ENCODE results near the gene FBXW7.

Gene FBXW7

DNA sequence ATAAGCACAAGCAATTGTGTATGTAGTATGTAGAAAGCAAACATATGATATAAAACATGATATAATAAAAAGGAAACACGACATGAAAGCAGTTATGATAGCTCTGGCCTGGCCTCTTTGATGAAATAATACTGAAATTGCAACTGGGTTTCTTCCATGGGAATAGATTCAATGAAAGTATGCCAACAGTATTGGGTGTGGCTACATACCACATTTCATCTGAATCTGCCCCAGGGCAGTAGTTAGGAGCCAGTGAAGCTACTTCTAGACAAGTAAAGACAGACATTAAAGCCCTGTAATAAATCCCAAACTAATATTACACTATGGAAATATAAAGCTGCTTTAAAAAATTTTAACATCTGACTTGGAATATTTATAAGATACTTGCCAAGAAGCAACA lies 207.3 kb downstream of the FBXW7 start:
- no peak for DNase-seq (ENCODE audit: low read depth in 2 of 2)

GRCh38 chr4:152327606-152328453 lies 208.1 kb downstream of the FBXW7 start:
- DNase-seq (ENCODE audit: low read depth in 2 of 2) = no peak

DNA sequence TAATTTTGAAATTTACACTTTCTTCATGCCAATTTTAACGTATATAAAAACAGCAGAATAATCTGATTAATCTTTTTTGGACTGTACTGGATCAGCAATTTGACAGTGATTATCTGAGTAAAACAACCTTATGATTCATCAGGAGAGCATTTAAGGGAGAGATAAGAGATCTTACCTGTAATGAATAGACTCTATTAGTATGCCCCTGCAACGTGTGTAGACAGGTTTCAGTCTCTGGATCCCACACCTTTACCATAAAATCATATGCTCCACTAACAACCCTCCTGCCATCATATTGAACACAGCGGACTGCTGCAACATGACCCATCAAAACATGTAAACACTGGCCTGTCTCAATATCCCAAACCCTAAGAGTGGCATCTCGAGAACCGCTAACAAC lies 210.1 kb downstream of the FBXW7 start:
- no peak for DNase-seq (ENCODE audit: low read depth in 2 of 2)

- no peak for DNase-seq (ENCODE audit: low read depth in 2 of 2)
These were observed 212.7 kb downstream of the FBXW7 start for GRCh38 chr4:152323221-152323620.

- no peak for DNase-seq (ENCODE audit: low read depth in 2 of 2)
These were observed 213.2 kb downstream of the FBXW7 start for GRCh38 chr4:152322656-152323055.

DNA sequence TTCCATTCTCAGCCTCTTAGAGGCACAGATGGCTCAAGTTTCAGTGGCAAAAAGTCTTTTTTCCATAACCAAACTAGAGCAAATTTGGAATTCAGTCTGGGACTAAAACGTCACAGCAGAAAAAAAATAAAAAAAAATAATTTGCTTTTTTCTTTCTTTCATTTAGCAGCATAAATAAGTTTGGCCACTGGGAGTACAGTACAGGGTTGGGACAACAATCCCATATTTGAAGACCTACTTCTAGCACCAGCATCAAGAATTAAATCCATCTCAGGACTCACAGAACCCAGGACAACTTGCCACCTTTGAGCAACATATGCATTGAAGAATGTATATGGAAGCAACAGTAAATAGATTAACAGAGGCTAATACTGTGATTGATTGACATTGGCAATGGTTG lies 214.0 kb downstream of the FBXW7 start:
- DNase-seq (ENCODE audit: low read depth in 2 of 2) = no peak

- no peak for DNase-seq (ENCODE audit: low read depth in 2 of 2)
These were observed 214.5 kb downstream of the FBXW7 start for GRCh38 chr4:152321398-152321797.

DNA sequence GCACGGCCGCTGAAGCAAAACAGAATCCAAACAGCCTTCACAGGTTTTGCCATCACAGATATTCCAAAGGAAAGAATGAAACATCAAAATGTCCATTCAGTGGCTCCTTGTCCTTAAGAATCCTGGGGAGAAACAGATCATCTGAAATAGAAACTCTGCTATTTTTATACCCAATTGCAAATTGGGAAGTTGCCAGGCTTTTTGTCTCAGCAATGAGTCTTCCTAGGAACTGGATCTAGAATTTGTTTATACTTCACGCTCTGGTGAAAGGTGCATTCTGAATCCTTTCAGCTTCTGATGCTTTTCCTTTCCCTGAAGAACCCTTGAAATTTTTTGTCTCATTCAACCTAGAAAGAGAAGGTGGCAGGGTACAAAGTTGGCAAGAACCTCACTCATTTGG lies 218.9 kb downstream of the FBXW7 start:
- DNase-seq (ENCODE audit: low read depth in 2 of 2) = no peak

- no peak for DNase-seq (ENCODE audit: low read depth in 2 of 2)
These were observed 225.6 kb downstream of the FBXW7 start for GRCh38 chr4:152310257-152310656.

DNA sequence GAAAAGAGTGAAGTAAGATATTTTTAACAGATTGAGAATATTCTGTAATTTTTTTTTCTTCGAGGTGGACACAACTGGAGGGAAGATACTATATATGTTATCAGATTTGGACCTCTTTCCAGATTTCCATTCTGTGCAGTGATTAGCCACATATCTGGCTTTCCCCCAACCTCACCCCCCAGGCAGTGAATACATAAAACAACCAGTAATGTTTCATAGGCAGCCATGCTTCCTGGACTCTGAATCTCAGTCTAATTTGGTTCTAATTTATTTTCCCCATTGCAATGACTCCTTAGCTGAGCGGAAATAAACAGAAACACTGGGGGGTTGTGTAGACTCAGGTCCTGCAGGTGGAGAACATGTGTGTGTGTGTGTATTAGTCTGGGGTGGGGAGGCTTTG lies 226.5 kb downstream of the FBXW7 start:
- DNase-seq (ENCODE audit: low read depth in 2 of 2) = no peak

GRCh38 chr4:152308951-152309350 lies 226.9 kb downstream of the FBXW7 start:
- no peak for DNase-seq (ENCODE audit: low read depth in 2 of 2)

DNA sequence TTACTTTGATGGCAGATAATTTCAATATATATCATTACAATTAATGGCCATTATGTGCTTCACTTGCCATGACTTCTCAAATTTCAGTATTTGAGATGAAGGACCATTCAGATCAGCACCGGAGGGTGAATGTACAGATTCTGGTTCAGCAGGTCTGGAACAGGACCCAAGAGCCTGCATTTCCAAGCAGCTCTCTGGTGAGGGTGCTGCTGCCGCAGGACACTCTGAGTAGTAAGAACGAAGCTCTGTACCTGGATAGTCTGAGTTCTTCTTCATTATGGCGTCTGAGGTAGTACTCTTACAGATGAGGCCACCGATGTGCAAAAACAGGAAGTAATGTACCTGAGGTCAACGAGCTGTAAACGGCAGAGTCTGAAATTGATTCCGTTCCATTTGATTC lies 228.2 kb downstream of the FBXW7 start:
- DNase-seq (ENCODE audit: low read depth in 2 of 2) = no peak

DNA sequence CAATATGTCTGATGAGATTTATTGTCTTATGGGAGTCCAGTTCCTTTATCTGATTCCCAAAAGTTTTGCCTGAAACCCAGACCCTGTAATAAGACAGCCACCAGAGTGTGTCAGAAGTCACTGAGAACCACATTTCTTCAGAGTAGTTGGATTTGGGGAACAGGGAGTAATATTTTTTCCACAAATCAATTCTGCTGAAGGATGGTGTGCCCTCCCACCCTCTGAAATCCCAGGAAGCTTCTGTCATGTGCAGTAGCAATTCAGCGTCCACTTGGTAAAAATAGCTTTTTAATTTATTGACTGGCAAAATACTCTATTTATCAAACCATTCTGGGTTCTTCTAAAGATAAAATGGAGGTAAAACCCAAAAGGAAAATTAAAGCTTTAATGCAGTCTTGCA lies 229.4 kb downstream of the FBXW7 start:
- no peak for DNase-seq (ENCODE audit: low read depth in 2 of 2)

- DNase-seq (ENCODE audit: low read depth in 2 of 2) = no peak
These were observed 231.7 kb downstream of the FBXW7 start for GRCh38 chr4:152304220-152304619.

DNA sequence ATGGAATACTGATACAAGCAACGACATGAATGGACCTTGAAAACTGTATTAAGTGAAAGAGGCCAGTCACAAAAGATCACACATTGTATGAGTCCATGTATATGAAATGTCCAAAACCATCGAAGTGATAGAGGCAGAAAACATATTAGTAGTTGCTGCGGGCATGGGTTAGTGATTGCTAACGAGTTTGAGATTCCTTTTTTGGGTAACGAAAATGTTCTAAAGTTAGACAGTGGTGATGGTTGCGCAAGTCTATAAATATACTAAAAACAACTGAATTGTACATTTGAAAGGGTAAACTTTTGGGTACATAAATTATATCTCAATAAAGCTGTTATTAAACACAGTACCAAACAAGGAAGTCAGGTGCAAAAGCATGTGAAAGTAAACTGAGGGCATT lies 234.5 kb downstream of the FBXW7 start:
- no peak for DNase-seq (ENCODE audit: low read depth in 2 of 2)

DNA sequence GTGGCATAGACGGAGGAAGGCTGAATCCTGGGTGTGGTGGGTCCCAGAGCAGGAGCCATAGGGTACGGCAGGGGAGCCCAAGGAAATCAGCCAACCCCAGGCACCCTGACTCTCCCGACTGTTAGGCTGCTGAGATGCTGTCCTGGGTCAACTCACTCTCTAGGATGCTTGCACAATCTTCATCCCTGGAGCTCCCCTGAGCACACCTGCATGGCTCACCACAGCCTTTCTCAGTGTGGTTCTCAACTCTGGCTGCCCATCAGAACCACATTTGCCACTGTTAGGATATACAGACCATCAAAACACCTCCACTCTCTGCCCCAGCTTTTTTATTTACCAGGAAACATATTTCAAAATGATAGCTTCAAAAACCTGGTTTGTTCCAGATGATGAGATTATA lies 236.3 kb downstream of the FBXW7 start:
- no peak for DNase-seq (ENCODE audit: low read depth in 2 of 2)

GRCh38 chr4:152296386-152296785 lies 239.5 kb downstream of the FBXW7 start:
- DNase-seq (ENCODE audit: low read depth in 2 of 2) = no peak

- DNase-seq (ENCODE audit: low read depth in 2 of 2) = no peak
These were observed 241.1 kb downstream of the FBXW7 start for GRCh38 chr4:152294765-152295164.

- DNase-seq (ENCODE audit: low read depth in 2 of 2) = no peak
These were observed 241.6 kb downstream of the FBXW7 start for GRCh38 chr4:152294331-152294730.

DNA sequence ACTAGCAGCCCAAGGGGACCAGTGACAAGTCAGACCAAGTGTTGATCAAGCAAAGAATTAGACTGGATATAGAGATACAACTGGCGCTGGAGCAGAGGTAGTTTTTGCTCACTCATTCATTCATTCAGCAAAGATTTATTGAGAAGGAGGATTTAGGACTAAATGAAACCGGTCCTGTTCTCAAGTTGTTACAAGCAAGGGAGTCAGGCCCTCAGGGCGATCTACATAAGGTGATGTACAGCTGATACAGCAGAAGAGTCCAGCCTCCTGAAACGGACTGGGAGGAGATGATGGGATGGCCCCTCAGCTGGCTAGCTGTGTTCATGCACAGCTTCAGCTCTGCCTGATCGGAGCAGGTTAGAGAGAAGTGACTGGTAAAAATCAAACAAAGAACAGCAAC lies 242.4 kb downstream of the FBXW7 start:
- no peak for DNase-seq (ENCODE audit: low read depth in 2 of 2)

DNA sequence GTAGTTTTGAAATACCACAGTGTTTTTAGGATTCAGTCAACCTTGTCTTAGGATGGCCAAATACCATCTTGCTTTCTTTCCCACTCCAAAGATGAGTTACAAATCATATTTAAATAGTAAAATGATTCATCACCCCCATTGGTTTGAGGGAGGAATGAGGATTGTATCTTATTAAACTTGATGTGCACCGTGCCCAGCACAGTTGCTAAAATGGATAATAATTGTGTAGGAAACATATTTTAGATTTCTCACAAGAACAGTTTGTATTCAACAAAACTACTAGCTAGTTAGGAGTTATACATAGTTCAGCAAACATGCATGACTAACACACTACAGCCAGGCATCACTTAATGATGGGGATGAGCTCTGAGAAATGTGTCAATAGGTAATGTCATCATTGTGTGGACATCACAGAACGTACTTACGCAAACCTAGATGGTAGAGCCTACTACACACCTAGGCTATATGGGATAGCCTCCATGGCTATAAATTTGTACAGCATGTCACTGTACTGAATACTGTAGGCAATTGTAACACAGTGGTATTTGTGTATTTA lies 245.4 kb downstream of the FBXW7 start:
- DNase-seq (ENCODE audit: low read depth in 2 of 2) = no peak

DNA sequence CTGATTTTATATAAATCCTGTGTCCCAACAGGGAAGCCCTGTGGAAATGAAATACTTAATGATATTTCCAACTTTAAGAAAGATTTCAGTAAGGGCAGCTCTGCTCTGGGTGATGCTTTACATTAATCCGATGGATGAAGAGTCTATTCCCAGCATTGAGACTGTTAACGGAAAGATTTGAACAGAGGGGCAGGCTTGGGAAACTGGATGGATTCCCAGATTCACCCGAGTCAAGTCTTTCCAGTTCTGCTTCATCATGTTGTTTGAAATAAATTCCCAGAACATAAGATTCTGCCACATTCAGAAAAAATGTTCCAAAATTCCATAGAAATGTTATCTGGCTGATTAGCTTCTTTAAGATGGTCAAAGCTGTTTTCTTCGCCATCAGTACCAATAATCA lies 246.0 kb downstream of the FBXW7 start:
- DNase-seq (ENCODE audit: low read depth in 2 of 2) = no peak

DNA sequence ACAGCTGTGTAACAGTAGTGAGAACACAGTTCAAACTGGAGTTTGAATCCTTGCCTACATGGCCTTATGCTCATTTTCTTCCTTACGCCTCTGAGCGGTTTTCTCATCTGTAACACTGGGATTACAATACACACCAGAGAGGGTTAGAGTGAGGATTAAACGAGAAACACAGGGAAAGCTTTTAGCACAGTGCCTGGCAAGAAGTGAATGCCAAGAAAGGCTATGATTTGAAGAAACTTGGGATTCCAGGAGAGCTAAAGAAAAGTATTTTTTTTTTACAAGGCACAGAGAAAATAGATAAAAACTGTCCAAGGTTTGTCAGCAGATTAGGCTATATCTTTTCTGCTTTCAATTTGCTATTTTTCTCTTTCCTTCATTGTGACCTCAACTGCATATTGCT lies 246.4 kb downstream of the FBXW7 start:
- no peak for DNase-seq (ENCODE audit: low read depth in 2 of 2)

All from stimulated activated CD4-positive, alpha-beta T cell treated with anti-CD3 and anti-CD28 coated beads, Interleukin-1b, Interleukin-23, amount 100 ng/mL, for 4 hours (primary cell).